Activated CD4-positive, CD25-positive, alpha-beta regulatory T cell (primary cell): Measurements from ENCODE around the gene BHLHE41.
A peak's percentile ranks its signal among the peaks of the same experiment; 100 is the strongest.

ENCODE experiments used
- DNase-seq, 4 experiments: peaks; one replicate each; lab custom pipeline; 2025; lab: John Stamatoyannopoulos, UW

Gene BHLHE41

GRCh38 chr12:26113853-26114719, 10.8 kb downstream of the BHLHE41 start:
- peak in 3 of 4 experiments; percentile 23 to 53 (median 45) for DNase-seq

- no peak for DNase-seq
These were observed 11.6 kb downstream of the BHLHE41 start for GRCh38 chr12:26113181-26113654.

- DNase-seq = no peak
These were observed 12.1 kb downstream of the BHLHE41 start for GRCh38 chr12:26112703-26113147.

- no peak for DNase-seq
These were observed 12.6 kb downstream of the BHLHE41 start for GRCh38 chr12:26112232-26112631.

GRCh38 chr12:26109343-26109881, 15.4 kb downstream of the BHLHE41 start:
- no peak for DNase-seq

GRCh38 chr12:26108915-26109314, 15.9 kb downstream of the BHLHE41 start:
- DNase-seq = no peak

GRCh38 chr12:26106347-26106746, 18.5 kb downstream of the BHLHE41 start:
- no peak for DNase-seq

- DNase-seq = no peak
These were observed 21.9 kb downstream of the BHLHE41 start for GRCh38 chr12:26102953-26103352.

GRCh38 chr12:26101763-26102162, 23.1 kb downstream of the BHLHE41 start:
- no peak for DNase-seq

GRCh38 chr12:26101350-26101734, 23.5 kb downstream of the BHLHE41 start:
- DNase-seq = no peak

- DNase-seq = no peak
These were observed 24.0 kb downstream of the BHLHE41 start for GRCh38 chr12:26100666-26101349.

- peak; percentile 9 to 34 (median 13) for DNase-seq
These were observed 27.6 kb downstream of the BHLHE41 start for GRCh38 chr12:26097046-26097878.

- DNase-seq = no peak
These were observed 28.8 kb downstream of the BHLHE41 start for GRCh38 chr12:26096036-26096435.

GRCh38 chr12:26095186-26095585, 29.7 kb downstream of the BHLHE41 start:
- DNase-seq = no peak

GRCh38 chr12:26092346-26093105, 32.3 kb downstream of the BHLHE41 start:
- DNase-seq = no peak

GRCh38 chr12:26091822-26092221, 33.0 kb downstream of the BHLHE41 start:
- no peak for DNase-seq

- no peak for DNase-seq
These were observed 33.9 kb downstream of the BHLHE41 start for GRCh38 chr12:26090836-26091510.

- no peak for DNase-seq
These were observed 35.8 kb downstream of the BHLHE41 start for GRCh38 chr12:26088998-26089397.

- DNase-seq = no peak
These were observed 37.9 kb downstream of the BHLHE41 start for GRCh38 chr12:26086936-26087335.

- no peak for DNase-seq
These were observed 43.9 kb downstream of the BHLHE41 start for GRCh38 chr12:26080911-26081310.
